Mesenchymal stem cell (in vitro differentiated cells and primary cell): ENCODE data around the gene FGF11.

Source experiments
- DNase-seq: peaks from one replicate; pipeline ENCODE4 v3.0.0-alpha.2; 2013
- H2AFZ ChIP-seq: one replicate; pipeline ENCODE4 v1.6.1; 2013; ENCODE audit warnings: low read depth, mild to moderate bottlenecking, control low read depth, inconsistent platforms, low read length, moderate library complexity
- H2AK5ac ChIP-seq: 2 replicates; pipeline ENCODE4 v1.6.1; 2013; ENCODE audit warnings: low read length, moderate library complexity, mild to moderate bottlenecking, inconsistent platforms; ENCODE audit not compliant: severe bottlenecking
- H2BK120ac ChIP-seq: one replicate; pipeline ENCODE4 v1.6.1; 2013; ENCODE audit warnings: low read depth, mild to moderate bottlenecking, inconsistent platforms, low read length, moderate library complexity
- H2BK12ac ChIP-seq, 2 experiments: one replicate each; pipeline ENCODE4 v1.6.1; 2013; ENCODE audit warnings: inconsistent platforms in 2 of 2, low read length in 2 of 2, mild to moderate bottlenecking in 2 of 2, moderate library complexity in 2 of 2, control low read depth in 1 of 2
- H2BK15ac ChIP-seq: one replicate; pipeline ENCODE4 v1.6.1; 2013; ENCODE audit warnings: mild to moderate bottlenecking, low read depth, inconsistent platforms; ENCODE audit not compliant: poor library complexity, severe bottlenecking
- H2BK5ac ChIP-seq: 2 replicates; pipeline ENCODE4 v1.6.1; 2013; ENCODE audit warnings: low read depth, mild to moderate bottlenecking, low read length, control low read depth, inconsistent platforms; ENCODE audit not compliant: poor library complexity, severe bottlenecking
- H3K14ac ChIP-seq, 2 experiments: one replicate each; pipeline ENCODE4 v1.6.1; 2013; ENCODE audit warnings: inconsistent platforms in 2 of 2, low read length in 2 of 2, control low read depth in 1 of 2, mild to moderate bottlenecking in 1 of 2, moderate library complexity in 1 of 2
- H3K18ac ChIP-seq, 2 experiments: one replicate each; pipeline ENCODE4 v1.6.1; 2013; ENCODE audit warnings: inconsistent platforms in 2 of 2, low read length in 2 of 2, control low read depth in 1 of 2, low read depth in 1 of 2, mild to moderate bottlenecking in 1 of 2
- H3K23ac ChIP-seq, 2 experiments: one replicate each; pipeline ENCODE4 v1.6.1; 2013; ENCODE audit warnings: inconsistent platforms in 2 of 2, low read length in 2 of 2, mild to moderate bottlenecking in 2 of 2, moderate library complexity in 2 of 2, control low read depth in 1 of 2
- H3K27ac ChIP-seq: 2 replicates; pipeline ENCODE4 v1.5.1; 2013; ENCODE audit warnings: mild to moderate bottlenecking, moderate library complexity, low read length, control low read depth, inconsistent platforms; ENCODE audit not compliant: poor library complexity, severe bottlenecking
- H3K27me3 ChIP-seq, 2 experiments: 2 replicates each; pipeline versions ENCODE4 v1.6.1 to v1.7.0; 2013; ENCODE audit warnings: low read length in 2 of 2, mild to moderate bottlenecking in 2 of 2, moderate library complexity in 2 of 2, control low read depth in 1 of 2, inconsistent platforms in 1 of 2; ENCODE audit not compliant: control insufficient read depth in 1 of 2, insufficient read depth in 1 of 2
- H3K36me3 ChIP-seq, 2 experiments: 2 replicates each; pipeline versions ENCODE4 v1.6.1 to v1.7.0; 2013; ENCODE audit warnings: low read length in 2 of 2, control low read depth in 1 of 2, inconsistent platforms in 1 of 2, low read depth in 1 of 2, mild to moderate bottlenecking in 1 of 2; ENCODE audit not compliant: insufficient read depth in 2 of 2, control insufficient read depth in 1 of 2
- H3K4ac ChIP-seq, 2 experiments: one replicate each; pipeline ENCODE4 v1.6.1; 2013; ENCODE audit warnings: inconsistent platforms in 2 of 2, low read length in 2 of 2, mild to moderate bottlenecking in 2 of 2, moderate library complexity in 2 of 2, control low read depth in 1 of 2, low read depth in 1 of 2
- H3K4me1 ChIP-seq: 2 replicates; pipeline ENCODE4 v1.6.1; 2013; ENCODE audit warnings: low read depth, low read length, control low read depth; ENCODE audit not compliant: control insufficient read depth, insufficient read depth
- H3K4me2 ChIP-seq: 2 replicates; pipeline ENCODE4 v1.6.1; 2013; ENCODE audit warnings: low read length, mild to moderate bottlenecking, inconsistent platforms; ENCODE audit not compliant: poor library complexity, severe bottlenecking
- H3K4me3 ChIP-seq, 2 experiments: 2 replicates each; pipeline versions ENCODE4 v1.5.1 to v1.7.0; 2013; ENCODE audit warnings: low read length in 2 of 2, mild to moderate bottlenecking in 2 of 2, control low read depth in 1 of 2, low read depth in 1 of 2; ENCODE audit not compliant: insufficient read depth in 1 of 2
- H3K79me1 ChIP-seq: replicated peaks from 2 replicates; pipeline ENCODE4 v1.6.1; 2013; ENCODE audit warnings: mild to moderate bottlenecking, control low read depth, low read length, inconsistent platforms; ENCODE audit not compliant: poor library complexity, severe bottlenecking
- H3K9ac ChIP-seq: 2 replicates; pipeline ENCODE4 v1.7.0; 2013; ENCODE audit warnings: mild to moderate bottlenecking, low read length, moderate library complexity
- H3K9me3 ChIP-seq: 2 replicates; pipeline ENCODE4 v1.7.0; 2013; ENCODE audit warnings: mild to moderate bottlenecking, low read length; ENCODE audit not compliant: control insufficient read depth
- H4K8ac ChIP-seq: one replicate; pipeline ENCODE4 v1.6.1; 2013; ENCODE audit warnings: inconsistent platforms, mild to moderate bottlenecking, low read length, moderate library complexity
- H4K91ac ChIP-seq: one replicate; pipeline ENCODE4 v1.6.1; 2013; ENCODE audit warnings: mild to moderate bottlenecking, low read length, inconsistent platforms
- WGBS: methylation state at CpG from one replicate; pipeline ENCODE4 v1.1.7; 2013; ENCODE audit warnings: mixed read lengths; 5-methylcytosine and 5-hydroxymethylcytosine counted together

Gene FGF11

DNA sequence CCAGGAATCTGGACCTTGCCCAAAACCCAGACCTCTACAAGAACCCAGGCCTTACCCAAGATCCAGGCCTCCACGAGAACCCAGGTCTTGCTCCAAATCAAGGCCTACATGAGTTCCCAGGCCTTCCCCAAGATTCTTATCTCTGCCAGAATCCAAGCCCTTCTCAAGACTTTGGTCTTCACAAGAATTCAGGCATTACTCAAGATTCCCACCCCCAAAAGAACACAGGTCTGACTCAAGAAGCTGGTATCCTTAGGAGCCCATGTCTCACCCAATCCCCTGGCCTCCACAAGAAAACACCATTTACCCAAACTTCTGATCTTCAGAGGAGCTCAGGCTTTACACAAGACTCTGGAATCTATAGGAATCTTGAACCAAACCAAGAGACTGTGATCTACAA, 8.1 kb upstream of the FGF11 start:
- Histone ChIP-seq H3K14ac (no peak overlapping the region), H2BK120ac (no peak overlapping the region), H4K8ac (no peak overlapping the region), H2BK5ac (no peak overlapping the region), H3K9ac (no peak overlapping the region), H3K9me3 (no peaks in the 10 kb centered on the region), H3K27ac (no peak overlapping the region), H3K79me1 (peaks cover under 1% of the 10 kb centered on the region), H3K4me3 (no peak overlapping the region), H2BK12ac (no peak overlapping the region), H3K4ac (no peak overlapping the region), H2BK15ac (no peak overlapping the region), H3K23ac (no peak overlapping the region), H2AK5ac (no peak overlapping the region), H3K36me3 (no peaks in the 10 kb centered on the region), H4K91ac (no peak overlapping the region), H3K4me2 (no peak overlapping the region), H2AFZ (no peak overlapping the region), H3K18ac (no peak overlapping the region), H3K27me3 (peaks cover 0 to 2% of the 10 kb centered on the region in 2 experiments), H3K4me1 (peaks cover 6% of the 10 kb centered on the region)
- 65% methylated on average over 1 of the region's 1 CpG for WGBS
- no peak for DNase-seq

DNA sequence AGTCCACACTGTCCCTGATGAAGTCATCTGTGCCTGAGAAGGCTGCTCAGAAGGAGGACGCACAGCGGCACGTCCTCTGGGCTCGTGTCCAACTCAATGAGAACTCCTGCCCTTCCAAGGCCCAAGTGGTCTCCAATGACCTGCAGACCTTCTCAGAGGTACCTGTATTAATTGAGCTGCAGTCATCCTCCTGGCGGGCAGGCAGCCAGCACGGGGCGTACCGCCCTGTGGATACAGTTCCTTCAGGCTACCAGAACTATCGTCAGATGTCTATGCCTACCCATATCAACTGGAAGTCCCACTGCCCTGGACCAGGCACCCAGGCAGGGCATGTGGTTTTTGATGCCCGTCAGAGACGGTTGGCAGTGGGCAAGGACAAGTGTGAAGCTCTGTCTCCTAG, 7.0 kb upstream of the FGF11 start:
- H2BK12ac ChIP-seq, result no peak overlapping the region
- no peaks in the 10 kb centered on the region for H3K36me3 ChIP-seq
- no peak overlapping the region for H3K27ac ChIP-seq
- peaks cover 5% of the 10 kb centered on the region for H3K79me1 ChIP-seq
- no peak for DNase-seq
- H3K27me3 ChIP-seq, result peaks cover under 1 to 5% of the 10 kb centered on the region in 2 experiments
- no peak overlapping the region for H3K4me3 ChIP-seq
- no peak overlapping the region for H2AK5ac ChIP-seq
- H4K91ac ChIP-seq, result no peak overlapping the region
- H3K14ac ChIP-seq, result no peak overlapping the region
- H2BK120ac ChIP-seq, result no peak overlapping the region
- H3K18ac ChIP-seq, result no peak overlapping the region
- no peak overlapping the region for H2BK5ac ChIP-seq
- no peaks in the 10 kb centered on the region for H3K9me3 ChIP-seq
- WGBS, result 93% methylated on average over 11 of the region's 11 CpGs
- H3K9ac ChIP-seq, result no peak overlapping the region
- H2AFZ ChIP-seq, result no peak overlapping the region
- no peak overlapping the region for H3K4me2 ChIP-seq
- no peak overlapping the region for H3K23ac ChIP-seq
- H3K4ac ChIP-seq, result no peak overlapping the region
- H3K4me1 ChIP-seq, result peaks cover 16% of the 10 kb centered on the region
- H4K8ac ChIP-seq, result no peak overlapping the region
- no peak overlapping the region for H2BK15ac ChIP-seq

DNA sequence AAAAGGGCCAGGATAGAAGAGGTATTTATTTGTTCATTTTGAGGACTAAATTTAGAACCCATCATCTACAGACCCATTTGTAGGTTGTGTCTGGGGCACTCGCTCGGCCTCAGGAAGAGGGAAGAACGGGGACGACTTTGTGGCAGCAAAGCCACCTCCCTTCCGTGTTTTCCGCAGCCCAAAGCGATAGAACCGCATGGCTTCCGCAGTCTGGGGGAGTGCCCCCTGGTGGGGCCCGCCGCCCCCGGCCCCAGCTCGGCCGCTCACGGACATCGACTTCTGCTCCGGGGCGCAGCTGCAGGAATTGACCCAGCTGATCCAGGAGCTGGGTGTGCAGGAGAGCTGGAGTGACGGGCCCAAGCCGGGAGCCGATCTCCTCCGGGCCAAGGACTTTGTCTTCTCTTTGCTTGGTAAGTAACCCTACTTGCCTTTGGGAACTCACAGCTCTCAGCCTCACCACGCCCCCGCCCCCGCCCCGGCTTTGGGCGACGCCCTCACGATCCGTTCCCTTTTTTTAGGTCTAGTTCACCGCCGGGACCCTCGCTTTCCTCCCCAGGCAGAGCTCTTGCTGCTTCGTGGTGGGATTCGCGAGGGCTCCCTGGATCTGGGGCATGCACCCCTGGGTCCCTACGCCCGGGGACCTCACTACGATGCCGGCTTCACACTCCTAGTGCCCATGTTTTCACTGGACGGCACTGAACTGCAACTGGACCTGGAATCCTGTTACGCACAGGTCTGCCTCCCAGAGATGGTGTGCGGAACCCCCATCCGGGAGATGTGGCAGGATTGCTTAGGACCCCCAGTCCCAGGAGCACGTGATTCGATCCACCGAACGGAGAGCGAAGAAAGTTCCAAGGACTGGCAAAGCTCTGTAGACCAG, 3.4 kb upstream of the FGF11 start:
- Histone ChIP-seq H3K27ac (peak overlapping the region; percentile 24), H2BK15ac (no peak overlapping the region), H3K27me3 (peaks cover 23 to 35% of the 10 kb centered on the region in 2 experiments), H3K9ac (peak overlapping the region; percentile 51), H3K36me3 (no peaks in the 10 kb centered on the region), H4K91ac (no peak overlapping the region), H3K4me1 (peaks cover 46% of the 10 kb centered on the region), H2BK120ac (no peak overlapping the region), H3K79me1 (peaks cover 10% of the 10 kb centered on the region), H3K4me3 (peak overlapping the region; percentile 60 to 70), H3K23ac (no peak overlapping the region), H2BK5ac (no peak overlapping the region), H3K4me2 (peak overlapping the region; percentile 79), H2AFZ (peak overlapping the region; percentile 72), H3K18ac (peak overlapping the region in 1 of 2 experiments; percentile 6), H3K4ac (peak overlapping the region in 1 of 2 experiments; percentile 57), H3K14ac (no peak overlapping the region), H3K9me3 (no peaks in the 10 kb centered on the region), H2AK5ac (no peak overlapping the region), H4K8ac (peak overlapping the region; percentile 73), H2BK12ac (no peak overlapping the region)
- DNase-seq, result peak; percentile 48
- WGBS, result 10% methylated on average over 49 of the region's 49 CpGs

DNA sequence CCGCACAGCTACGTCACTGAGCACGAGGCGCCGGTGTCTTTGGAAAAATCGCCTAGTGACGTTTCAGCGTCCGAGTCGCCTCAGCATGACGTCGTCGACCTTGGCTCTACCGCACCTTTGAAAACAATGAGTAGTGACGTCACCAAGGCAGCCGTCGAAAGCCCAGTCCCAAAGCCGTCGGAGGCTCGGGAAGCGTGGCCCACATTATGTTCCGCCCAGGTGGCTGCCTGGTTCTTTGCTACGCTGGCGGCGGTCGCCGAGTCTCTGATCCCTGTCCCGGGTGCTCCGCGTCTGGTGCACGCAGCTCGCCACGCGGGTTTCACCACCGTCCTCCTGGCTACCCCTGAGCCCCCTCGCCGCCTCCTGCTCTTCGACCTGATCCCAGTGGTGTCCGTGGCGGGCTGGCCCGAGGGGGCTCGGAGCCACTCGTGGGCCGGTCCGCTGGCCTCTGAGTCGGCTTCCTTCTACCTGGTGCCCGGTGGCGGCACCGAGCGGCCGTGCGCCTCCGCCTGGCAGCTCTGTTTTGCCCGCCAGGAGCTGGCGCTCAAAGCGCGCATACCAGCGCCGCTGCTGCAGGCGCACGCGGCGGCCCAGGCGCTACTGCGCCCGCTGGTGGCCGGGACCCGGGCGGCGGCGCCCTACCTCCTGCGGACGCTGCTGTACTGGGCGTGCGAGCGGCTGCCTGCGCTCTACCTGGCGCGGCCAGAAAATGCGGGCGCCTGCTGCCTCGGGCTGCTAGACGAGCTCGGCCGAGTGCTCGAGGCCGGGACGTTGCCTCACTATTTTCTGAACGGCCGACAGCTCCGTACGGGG, 2.5 kb upstream of the FGF11 start:
- peak overlapping the region; percentile 79 for H3K4me2 ChIP-seq
- H2BK15ac ChIP-seq, result no peak overlapping the region
- DNase-seq, result peak; percentile 73
- peaks cover 30 to 41% of the 10 kb centered on the region in 2 experiments for H3K27me3 ChIP-seq
- H2BK5ac ChIP-seq, result no peak overlapping the region
- no peak overlapping the region for H4K91ac ChIP-seq
- H3K4ac ChIP-seq, result peak overlapping the region in 1 of 2 experiments; percentile 52
- no peak overlapping the region for H3K23ac ChIP-seq
- WGBS, result 6% methylated on average over 87 of the region's 92 CpGs
- no peak overlapping the region for H2AK5ac ChIP-seq
- H2AFZ ChIP-seq, result no peak overlapping the region
- H2BK12ac ChIP-seq, result no peak overlapping the region
- no peak overlapping the region for H3K27ac ChIP-seq
- H4K8ac ChIP-seq, result peak overlapping the region; percentile 47
- no peak overlapping the region for H2BK120ac ChIP-seq
- H3K79me1 ChIP-seq, result peaks cover 10% of the 10 kb centered on the region
- no peak overlapping the region for H3K18ac ChIP-seq
- no peaks in the 10 kb centered on the region for H3K9me3 ChIP-seq
- peaks cover 46% of the 10 kb centered on the region for H3K4me1 ChIP-seq
- H3K14ac ChIP-seq, result no peak overlapping the region
- H3K9ac ChIP-seq, result no peak overlapping the region
- no peaks in the 10 kb centered on the region for H3K36me3 ChIP-seq
- peak overlapping the region; percentile 52 to 70 for H3K4me3 ChIP-seq
